DMS153 (cell line): ENCODE results near the gene NBPF9.
"Not testable (repeated sequence)": the region's sequence is repeated elsewhere in the genome, so short reads cannot be mapped to it uniquely, and the experiment has no call there.

Experiments
- DNase-seq: peaks from one replicate; lab custom pipeline; 2025; lab: John Stamatoyannopoulos, UW

NBPF9 gene

DNA sequence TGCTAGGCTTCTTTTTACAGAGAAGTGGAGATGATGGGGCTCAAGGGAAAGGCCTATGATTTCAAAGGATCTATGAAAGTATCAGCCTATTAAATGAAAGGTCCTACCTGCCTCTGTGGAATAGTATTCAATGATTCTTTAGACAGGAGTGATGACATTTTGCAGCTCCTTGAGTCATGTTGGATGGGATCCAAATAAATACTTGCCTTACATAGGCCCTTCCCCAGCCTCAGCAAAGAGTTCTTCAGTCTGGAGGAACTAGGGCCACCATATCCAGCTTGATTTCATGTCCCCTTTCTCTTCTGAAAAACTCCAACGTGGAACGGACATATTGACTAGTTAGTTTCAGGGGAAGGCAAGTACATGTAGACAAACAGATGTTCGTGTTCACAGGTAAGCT, 87.8 kb downstream of the NBPF9 start:
- DNase-seq = not testable (repeated sequence)

DNA sequence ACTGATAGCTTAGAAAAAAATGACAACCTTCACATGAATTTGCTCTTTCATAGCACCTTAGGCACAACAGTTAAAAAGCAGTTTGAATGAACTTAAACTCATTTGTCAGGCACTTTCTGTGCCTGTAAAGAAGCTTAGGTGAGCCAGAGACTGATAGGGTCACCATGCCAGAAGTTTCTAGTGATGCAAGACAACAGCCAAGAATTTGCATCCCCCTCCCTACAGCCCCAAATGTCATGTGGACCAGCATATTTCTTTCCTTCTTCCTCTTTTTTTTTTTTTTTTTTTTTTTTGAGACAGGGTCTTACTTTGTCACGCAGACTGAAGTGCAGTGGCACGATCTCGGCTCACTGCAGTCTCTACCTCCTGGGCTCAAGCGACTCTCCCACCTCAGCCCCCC, 89.8 kb downstream of the NBPF9 start:
- not testable (repeated sequence) for DNase-seq

DNA sequence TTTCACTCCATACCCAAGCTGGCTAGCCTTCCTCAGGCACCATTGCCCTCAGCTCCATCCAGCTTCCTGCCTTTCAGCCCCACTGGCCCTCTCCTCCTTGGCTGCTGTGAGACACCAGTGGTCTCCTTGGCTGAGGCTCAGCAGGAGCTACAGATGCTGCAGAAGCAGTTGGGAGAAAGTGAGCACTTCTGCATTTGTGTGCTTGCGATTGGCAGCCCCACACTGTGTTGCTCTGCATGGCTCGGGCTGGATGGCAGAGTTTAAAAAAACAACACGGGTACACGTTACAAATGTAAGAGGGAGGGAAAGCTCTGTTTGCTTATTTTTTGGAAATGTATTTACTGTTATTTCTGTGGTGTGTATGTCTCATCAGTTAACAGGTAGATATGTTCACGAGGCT, 90.8 kb downstream of the NBPF9 start:
- not testable (repeated sequence) for DNase-seq

DNA sequence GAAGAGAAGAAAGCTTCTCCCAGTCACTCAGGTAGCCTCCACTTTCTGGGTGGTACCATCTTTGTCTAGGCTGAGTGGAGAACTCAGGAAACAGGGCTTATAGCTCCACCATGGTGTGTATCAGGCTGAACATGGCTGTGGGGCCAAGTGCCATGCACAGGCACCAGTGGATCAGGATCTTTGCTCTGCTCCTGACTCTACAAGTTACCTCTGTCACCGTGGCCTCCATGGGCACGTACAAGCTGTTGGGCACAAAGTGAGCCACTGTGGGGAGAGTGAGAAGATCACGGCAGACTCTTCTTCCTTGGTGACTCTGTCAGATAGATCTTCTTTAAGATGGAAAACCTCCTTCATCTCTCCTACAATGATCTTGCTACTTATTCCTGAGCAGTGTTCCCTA, 93.6 kb downstream of the NBPF9 start:
- not testable (repeated sequence) for DNase-seq

DNA sequence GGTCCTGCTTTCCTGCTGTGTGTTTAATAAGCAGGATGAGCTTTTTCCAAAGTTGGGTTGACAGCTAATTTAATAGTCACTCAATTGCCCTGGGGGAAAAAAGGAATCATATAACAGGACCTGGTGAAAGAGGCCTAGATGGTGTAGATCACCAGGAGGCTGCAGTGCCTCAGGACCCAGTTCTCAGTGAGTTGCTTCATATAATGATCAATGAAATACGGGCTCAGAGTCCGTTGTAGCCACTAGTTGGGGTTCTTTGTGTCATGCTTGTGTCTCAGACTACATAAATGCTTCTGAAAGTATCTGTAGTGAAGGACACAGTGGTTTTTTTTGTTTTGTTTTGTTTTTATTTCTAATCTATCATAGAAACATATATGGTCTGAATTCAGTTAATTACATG, 94.6 kb downstream of the NBPF9 start:
- not testable (repeated sequence) for DNase-seq

DNA sequence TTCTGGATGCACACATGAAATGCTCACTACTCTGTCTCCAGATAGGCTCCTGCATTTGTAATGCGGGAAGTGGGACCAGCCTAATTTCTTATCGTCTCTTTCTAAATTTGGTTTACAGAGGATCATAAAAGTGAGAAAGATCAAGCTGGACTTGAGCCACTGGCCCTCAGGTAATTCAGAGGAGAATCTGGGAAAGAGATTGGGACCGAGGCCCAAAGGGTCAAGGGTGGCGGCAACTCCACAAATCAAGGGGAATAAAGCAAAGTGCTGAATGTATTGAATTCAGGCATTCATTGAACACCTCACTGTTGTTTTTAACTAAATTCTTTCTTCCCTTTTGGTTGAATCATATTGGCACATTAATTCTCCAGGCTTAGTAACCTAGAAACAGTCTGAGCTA, 95.0 kb downstream of the NBPF9 start:
- not testable (repeated sequence) for DNase-seq
